ENCODE results near the gene RABGAP1.
A peak's percentile ranks its signal among the peaks of the same experiment; 100 is the strongest.

Gene RABGAP1

DNA sequence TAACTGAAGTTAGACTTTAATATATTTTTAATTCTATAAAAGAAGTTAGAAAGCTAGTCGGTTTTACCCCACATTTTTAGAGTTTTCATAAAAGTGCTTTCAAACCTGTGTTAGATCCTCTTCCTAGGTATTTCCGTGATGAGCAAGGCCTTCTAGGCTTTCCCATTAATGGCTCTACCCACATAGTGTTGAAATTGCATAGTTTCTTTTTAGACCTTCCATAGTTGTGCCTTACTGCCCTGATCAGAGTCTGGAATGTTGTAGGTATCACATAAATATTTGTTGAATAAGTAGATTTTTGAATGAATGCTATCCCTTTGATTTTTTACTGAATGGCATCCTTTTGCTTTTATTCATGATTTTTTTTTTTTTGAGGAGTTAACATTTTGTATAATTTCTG, 47.3 kb downstream of the RABGAP1 start:
- TF ChIP-seq, protein P1, sequence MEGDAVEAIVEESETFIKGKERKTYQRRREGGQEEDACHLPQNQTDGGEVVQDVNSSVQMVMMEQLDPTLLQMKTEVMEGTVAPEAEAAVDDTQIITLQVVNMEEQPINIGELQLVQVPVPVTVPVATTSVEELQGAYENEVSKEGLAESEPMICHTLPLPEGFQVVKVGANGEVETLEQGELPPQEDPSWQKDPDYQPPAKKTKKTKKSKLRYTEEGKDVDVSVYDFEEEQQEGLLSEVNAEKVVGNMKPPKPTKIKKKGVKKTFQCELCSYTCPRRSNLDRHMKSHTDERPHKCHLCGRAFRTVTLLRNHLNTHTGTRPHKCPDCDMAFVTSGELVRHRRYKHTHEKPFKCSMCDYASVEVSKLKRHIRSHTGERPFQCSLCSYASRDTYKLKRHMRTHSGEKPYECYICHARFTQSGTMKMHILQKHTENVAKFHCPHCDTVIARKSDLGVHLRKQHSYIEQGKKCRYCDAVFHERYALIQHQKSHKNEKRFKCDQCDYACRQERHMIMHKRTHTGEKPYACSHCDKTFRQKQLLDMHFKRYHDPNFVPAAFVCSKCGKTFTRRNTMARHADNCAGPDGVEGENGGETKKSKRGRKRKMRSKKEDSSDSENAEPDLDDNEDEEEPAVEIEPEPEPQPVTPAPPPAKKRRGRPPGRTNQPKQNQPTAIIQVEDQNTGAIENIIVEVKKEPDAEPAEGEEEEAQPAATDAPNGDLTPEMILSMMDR (IDR thresholded peaks at IDR 0.05; ENCODE audit: extremely low read depth, insufficient read depth, missing control alignments): no peak
- DNase-seq (ENCODE audit: low spot score): no peak
- in situ Hi-C loops (cut with MboI; ENCODE audit: low pct_unique_long_range_greater_than_20kb, low sequenced_read_pairs, unreplicated experiment): no loop called here

DNA sequence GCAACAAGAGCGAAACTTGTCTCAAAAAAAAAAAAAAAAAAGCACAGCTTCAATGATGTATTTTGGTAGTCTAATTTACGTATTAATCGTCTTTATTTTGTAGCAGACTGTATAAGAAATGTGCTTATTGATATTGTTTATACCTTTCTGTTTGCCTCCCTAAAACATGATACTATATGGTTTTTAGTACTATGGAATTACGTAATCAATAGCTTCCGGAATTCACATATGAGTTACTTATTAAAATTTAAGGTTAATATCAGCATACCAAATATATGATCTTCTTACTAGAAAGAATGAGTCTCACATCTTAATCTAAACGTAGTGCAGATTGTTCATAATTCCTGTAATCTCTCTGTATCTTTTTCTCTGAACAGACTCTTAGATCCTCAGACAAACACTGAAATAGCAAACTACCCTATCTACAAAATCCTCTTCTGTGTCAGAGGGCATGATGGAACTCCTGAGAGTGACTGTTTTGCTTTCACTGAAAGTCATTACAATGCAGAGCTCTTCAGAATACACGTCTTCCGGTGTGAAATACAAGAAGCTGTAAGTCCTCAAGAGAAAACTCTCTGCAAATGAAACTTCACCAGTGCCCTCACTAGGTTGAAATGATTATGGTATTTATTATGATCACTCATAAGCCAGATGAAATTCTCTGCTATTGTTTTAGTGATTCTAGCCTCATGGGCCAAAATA, 48.3 kb downstream of the RABGAP1 start:
- in situ Hi-C loops (cut with MboI; ENCODE audit: low pct_unique_long_range_greater_than_20kb, low sequenced_read_pairs, unreplicated experiment): no loop called here
- TF ChIP-seq, protein P1 (IDR thresholded peaks at IDR 0.05; ENCODE audit: extremely low read depth, insufficient read depth, missing control alignments): no peak

DNA sequence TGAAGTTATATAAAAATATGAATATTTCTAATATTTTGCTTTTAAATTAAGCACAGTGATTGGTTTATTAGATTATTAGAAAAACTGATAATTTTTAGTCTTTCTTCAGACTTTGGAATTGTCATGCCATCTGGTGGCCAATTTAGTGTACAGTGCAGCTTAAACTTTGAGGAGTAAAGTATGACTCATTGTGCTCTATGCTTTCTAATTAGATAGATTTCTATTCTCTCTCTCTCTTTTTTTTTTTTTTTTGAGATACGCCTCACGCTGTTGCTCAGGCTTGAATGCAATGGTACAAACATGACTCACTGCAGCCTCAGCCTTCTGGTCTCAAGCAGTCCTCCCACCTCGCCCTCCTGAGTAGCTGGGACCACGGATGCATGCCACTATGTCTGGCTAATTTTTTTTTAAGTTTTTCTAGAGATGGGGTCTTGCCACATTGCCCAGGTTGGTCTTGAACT, 50.6 kb downstream of the RABGAP1 start:
- TF ChIP-seq, protein P1 (IDR thresholded peaks at IDR 0.05; ENCODE audit: extremely low read depth, insufficient read depth, missing control alignments): peak; percentile 73
- in situ Hi-C loops (cut with MboI; ENCODE audit: low pct_unique_long_range_greater_than_20kb, low sequenced_read_pairs, unreplicated experiment): no loop called here
- peak; percentile 36 for DNase-seq (ENCODE audit: low spot score)

More for the DNA sequence above, 48.3 kb downstream of the RABGAP1 start:
- DNase-seq (ENCODE audit: low spot score): peak; percentile 50

DNA sequence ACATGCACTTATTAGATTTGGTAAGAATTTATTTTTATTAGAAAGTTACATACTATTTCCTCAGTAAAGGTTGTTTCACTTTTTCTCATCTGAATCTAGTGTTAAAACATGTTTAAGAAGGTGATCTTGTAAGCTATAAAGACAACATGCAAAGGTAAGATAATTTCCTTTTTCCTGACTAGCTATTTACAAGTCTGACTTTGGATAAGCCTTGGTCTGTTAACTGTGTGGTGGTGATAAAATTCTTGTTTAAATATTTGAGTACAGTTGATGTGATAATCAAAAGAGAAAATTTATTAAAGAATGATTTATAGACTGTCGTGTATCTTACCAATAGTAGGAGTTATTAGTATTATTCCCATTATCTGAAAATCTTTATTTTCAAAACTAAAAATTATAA, 55.8 kb downstream of the RABGAP1 start:
- no peak for DNase-seq (ENCODE audit: low spot score)
- in situ Hi-C loops (cut with MboI; ENCODE audit: low pct_unique_long_range_greater_than_20kb, low sequenced_read_pairs, unreplicated experiment): no loop called here
- TF ChIP-seq, protein P1 (IDR thresholded peaks at IDR 0.05; ENCODE audit: extremely low read depth, insufficient read depth, missing control alignments): no peak

DNA sequence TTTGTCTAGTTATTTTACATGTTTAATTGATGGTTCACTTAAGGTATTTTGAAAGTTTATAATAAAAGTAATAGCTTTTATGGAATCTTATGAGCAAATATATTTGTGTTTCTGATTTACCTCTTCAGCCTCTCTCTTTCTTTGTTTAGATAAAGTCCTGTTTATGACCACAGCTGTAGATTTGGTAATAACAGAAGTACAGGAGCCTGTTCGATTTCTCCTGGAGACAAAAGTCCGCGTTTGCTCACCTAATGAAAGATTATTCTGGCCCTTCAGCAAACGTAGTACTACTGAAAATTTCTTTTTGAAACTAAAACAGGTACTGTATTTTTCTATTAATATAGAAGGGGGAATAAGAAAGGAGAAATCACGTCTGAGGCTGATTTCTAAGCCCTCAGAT, 57.6 kb downstream of the RABGAP1 start:
- in situ Hi-C loops (cut with MboI; ENCODE audit: low pct_unique_long_range_greater_than_20kb, low sequenced_read_pairs, unreplicated experiment): no loop called here
- TF ChIP-seq, protein P1 (IDR thresholded peaks at IDR 0.05; ENCODE audit: extremely low read depth, insufficient read depth, missing control alignments): no peak
- no peak for DNase-seq (ENCODE audit: low spot score)

DNA sequence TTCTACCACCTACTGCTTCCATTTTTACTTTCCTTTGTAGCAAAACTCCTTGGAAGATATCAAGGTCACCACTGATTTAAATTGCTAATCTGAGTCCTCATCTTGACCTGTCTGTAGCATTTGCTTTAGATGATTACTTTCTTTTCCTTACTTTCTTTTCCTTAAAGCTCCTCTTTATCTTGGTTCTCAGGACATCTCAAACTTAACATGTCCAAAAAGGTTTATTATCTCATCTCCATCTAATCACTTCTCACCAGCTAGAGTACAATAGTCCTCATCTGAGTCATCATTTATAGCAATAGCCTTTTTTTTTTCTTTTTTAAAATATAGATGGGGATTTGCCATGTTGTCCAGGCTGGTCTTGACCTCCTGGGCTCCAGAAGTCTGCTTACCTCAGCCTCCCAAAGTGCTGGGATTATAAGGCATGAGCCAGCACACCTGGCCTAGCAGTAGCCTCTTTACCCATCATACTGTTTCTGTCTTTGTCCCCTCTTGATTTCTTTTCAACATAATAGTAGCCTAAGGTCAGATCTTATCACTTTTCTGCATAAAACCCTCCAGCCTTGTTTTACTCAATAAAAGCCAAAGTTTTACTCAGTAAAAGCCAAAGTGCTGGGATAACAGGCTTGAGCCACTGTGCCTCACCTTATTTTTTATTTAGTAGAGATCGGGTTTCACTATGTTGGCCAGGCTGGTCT, 59.7 kb downstream of the RABGAP1 start:
- DNase-seq (ENCODE audit: low spot score): no peak
- in situ Hi-C loops (cut with MboI; ENCODE audit: low pct_unique_long_range_greater_than_20kb, low sequenced_read_pairs, unreplicated experiment): no loop called here
- TF ChIP-seq, protein P1 (IDR thresholded peaks at IDR 0.05; ENCODE audit: extremely low read depth, insufficient read depth, missing control alignments): no peak

Measured in GM13977 (cell line).